Keratinocyte (primary cell): ENCODE results near the gene ZNF451. TPM values are rescaled to one million over a fixed set of nuclear protein-coding genes. Genes with fewer than 3 reads are reported as not detected.
"Not testable (repeated sequence)": the region's sequence is repeated elsewhere in the genome, so short reads cannot be mapped to it uniquely, and the experiment has no call there.

Experiments used
- DNase-seq: peaks from one replicate; pipeline ENCODE4 v3.0.0-alpha.2; 2011; ENCODE audit warnings: low read depth, missing footprints, low spot score
- FAIRE-seq: peaks from 2 replicates; lab custom pipeline; 2011; peaks lifted over from hg19 to GRCh38; lab: Jason Lieb, UNC
- H2AFZ ChIP-seq: 2 replicates; pipeline ENCODE4 v1.6.0; 2012; ENCODE audit warnings: low read length, control low read depth, inconsistent platforms; ENCODE audit not compliant: control insufficient read depth
- H3K27ac ChIP-seq: 2 replicates; pipeline ENCODE4 v1.5.1; 2011; ENCODE audit warnings: low read length; ENCODE audit not compliant: control insufficient read depth, insufficient read depth
- H3K27me3 ChIP-seq: 3 replicates; pipeline ENCODE4 v1.6.0; 2011; ENCODE audit warnings: low read length; ENCODE audit not compliant: control insufficient read depth, insufficient read depth; ENCODE audit errors: extremely low read depth
- H3K36me3 ChIP-seq, 2 experiments: 2 replicates in 1 of 2; 3 replicates in 1 of 2; pipeline ENCODE4 v1.5.1; 2011; ENCODE audit warnings: low read length in 2 of 2, mild to moderate bottlenecking in 1 of 2; ENCODE audit not compliant: control insufficient read depth in 2 of 2, insufficient read depth in 2 of 2; ENCODE audit errors: extremely low read depth in 1 of 2
- H3K4me1 ChIP-seq: 3 replicates; pipeline ENCODE4 v1.5.1; 2011; ENCODE audit warnings: low read length; ENCODE audit not compliant: control insufficient read depth, insufficient read depth; ENCODE audit errors: extremely low read depth
- H3K4me2 ChIP-seq: 3 replicates; pipeline ENCODE4 v1.6.0; 2011; ENCODE audit warnings: low read depth, low read length; ENCODE audit not compliant: control insufficient read depth, insufficient read depth; ENCODE audit errors: extremely low read depth
- H3K4me3 ChIP-seq, 3 experiments: fragments of 200-600 bp in 1 of 3; sonication (generic) in 1 of 3; 2 replicates in 2 of 3; 3 replicates in 1 of 3; pipeline ENCODE4 v1.5.1; 2011 to 2016; ENCODE audit warnings: low read length in 3 of 3, mild to moderate bottlenecking in 3 of 3, control low read depth in 2 of 3, inconsistent platforms in 1 of 3, low read depth in 1 of 3, mixed read lengths in 1 of 3, mixed run types in 1 of 3, moderate library complexity in 1 of 3; ENCODE audit not compliant: control insufficient read depth in 2 of 3, insufficient read depth in 2 of 3; ENCODE audit errors: extremely low read depth in 1 of 3
- H3K79me2 ChIP-seq: 2 replicates; pipeline ENCODE4 v1.6.0; 2012; ENCODE audit warnings: low read length; ENCODE audit not compliant: control insufficient read depth, insufficient read depth
- H3K9ac ChIP-seq: 3 replicates; pipeline ENCODE4 v1.6.0; 2011; ENCODE audit warnings: low read length; ENCODE audit not compliant: control insufficient read depth, insufficient read depth; ENCODE audit errors: extremely low read depth
- H3K9me1 ChIP-seq: 3 replicates; pipeline ENCODE4 v1.6.0; 2011; ENCODE audit warnings: low read length; ENCODE audit not compliant: control insufficient read depth, insufficient read depth; ENCODE audit errors: extremely low read depth
- H3K9me3 ChIP-seq: 2 replicates; pipeline ENCODE4 v1.5.1; 2012; ENCODE audit warnings: low read depth, low read length; ENCODE audit not compliant: control insufficient read depth
- H4K20me1 ChIP-seq: 3 replicates; pipeline ENCODE4 v1.6.0; 2011; ENCODE audit warnings: low read length; ENCODE audit not compliant: control insufficient read depth, insufficient read depth; ENCODE audit errors: extremely low read depth
- EZH2 ChIP-seq: IDR thresholded peaks from one replicate; pipeline ENCODE4 v1.6.1; 2012; ENCODE audit warnings: inconsistent platforms, mild to moderate bottlenecking, low read length, moderate library complexity
- dilution Hi-C: fragments of 300-500 bp; cut with MboI; formaldehyde crosslinking; loops from one replicate; pipeline ENCODE4 v1.7.0; 2020; ENCODE audit warnings: low sequenced_read_pairs; ENCODE audit not compliant: extremely low pct_ligation_motif_present
- polyA minus RNA-seq, 3 experiments: library from RNA; depleted of rRNA, polyadenylated mRNA; stranded (reverse); fragments of >200 nt; gene quantifications; 1 replicate in 1 of 3; 2 replicates in 1 of 3; 3 replicates in 1 of 3; pipeline ENCODE4 v1.2.3, GENCODE V29; 2011
- polyA plus RNA-seq, 5 experiments: library from polyadenylated mRNA; depleted of rRNA in 3 of 5; stranded (reverse) in 3 of 5; stranded (forward) in 1 of 5; unstranded in 1 of 5; fragments of >200 nt; gene quantifications; 1 replicate in 1 of 5; 2 replicates in 3 of 5; 3 replicates in 1 of 5; pipeline versions ENCODE4 v1.2.1 to v1.2.3, GENCODE V29; 2011 to 2012; ENCODE audit warnings: missing spikeins in 2 of 5, low read depth in 1 of 5, low replicate concordance in 1 of 5
- TF ChIP-seq, protein P1 (sequence below), 3 experiments: IDR thresholded peaks in 1 of 3; conservative IDR thresholded peaks in 1 of 3; optimal IDR thresholded peaks in 1 of 3; 2 replicates in 2 of 3; 3 replicates in 1 of 3; pipeline versions ENCODE3 to v1.5.1; 2011; ENCODE audit warnings: low read length in 3 of 3, mild to moderate bottlenecking in 3 of 3, moderate library complexity in 2 of 3, control low read depth in 1 of 3, inconsistent platforms in 1 of 3; ENCODE audit not compliant: insufficient read depth in 2 of 3; ENCODE audit errors: extremely low read depth in 1 of 3

ZNF451 gene, protein sequence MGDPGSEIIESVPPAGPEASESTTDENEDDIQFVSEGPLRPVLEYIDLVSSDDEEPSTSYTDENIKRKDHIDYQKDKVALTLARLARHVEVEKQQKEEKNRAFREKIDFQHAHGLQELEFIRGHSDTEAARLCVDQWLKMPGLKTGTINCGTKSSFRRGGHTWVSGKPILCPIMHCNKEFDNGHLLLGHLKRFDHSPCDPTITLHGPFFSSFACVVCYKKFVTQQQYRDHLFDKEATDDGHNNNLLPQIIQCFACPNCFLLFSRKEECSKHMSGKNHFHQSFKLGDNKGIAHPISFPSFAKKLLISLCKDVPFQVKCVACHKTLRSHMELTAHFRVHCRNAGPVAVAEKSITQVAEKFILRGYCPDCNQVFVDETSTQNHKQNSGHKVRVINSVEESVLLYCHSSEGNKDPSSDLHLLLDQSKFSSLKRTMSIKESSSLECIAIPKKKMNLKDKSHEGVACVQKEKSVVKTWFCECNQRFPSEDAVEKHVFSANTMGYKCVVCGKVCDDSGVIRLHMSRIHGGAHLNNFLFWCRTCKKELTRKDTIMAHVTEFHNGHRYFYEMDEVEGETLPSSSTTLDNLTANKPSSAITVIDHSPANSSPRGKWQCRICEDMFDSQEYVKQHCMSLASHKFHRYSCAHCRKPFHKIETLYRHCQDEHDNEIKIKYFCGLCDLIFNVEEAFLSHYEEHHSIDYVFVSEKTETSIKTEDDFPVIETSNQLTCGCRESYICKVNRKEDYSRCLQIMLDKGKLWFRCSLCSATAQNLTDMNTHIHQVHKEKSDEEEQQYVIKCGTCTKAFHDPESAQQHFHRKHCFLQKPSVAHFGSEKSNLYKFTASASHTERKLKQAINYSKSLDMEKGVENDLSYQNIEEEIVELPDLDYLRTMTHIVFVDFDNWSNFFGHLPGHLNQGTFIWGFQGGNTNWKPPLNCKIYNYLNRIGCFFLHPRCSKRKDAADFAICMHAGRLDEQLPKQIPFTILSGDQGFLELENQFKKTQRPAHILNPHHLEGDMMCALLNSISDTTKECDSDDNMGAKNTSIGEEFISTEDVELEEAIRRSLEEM
- polyA plus RNA-seq, result 22.1 to 32.1 TPM (median 26.1 TPM) in 3 replicates
- polyA plus RNA-seq (2011; ENCODE audit: low read depth), result 42.4 TPM
- polyA plus RNA-seq (2011; cell fraction: cytosol; rRNA removed), result 7.9 and 16.7 TPM in 2 replicates
- polyA plus RNA-seq (2011; cell fraction: nucleus; rRNA removed), result 38.7 and 51.7 TPM in 2 replicates
- polyA plus RNA-seq (2012; ENCODE audit: low replicate concordance), result 12.3 and 13.6 TPM in 2 replicates
- 21.9 to 92.5 TPM (median 66.7 TPM) in 3 replicates for polyA minus RNA-seq
- 28.8 TPM for polyA minus RNA-seq (2011; cell fraction: cytosol; rRNA and poly(A)+ RNA removed)
- polyA minus RNA-seq (2011; cell fraction: nucleus; rRNA and poly(A)+ RNA removed), result 93.3 and 176 TPM in 2 replicates

DNA sequence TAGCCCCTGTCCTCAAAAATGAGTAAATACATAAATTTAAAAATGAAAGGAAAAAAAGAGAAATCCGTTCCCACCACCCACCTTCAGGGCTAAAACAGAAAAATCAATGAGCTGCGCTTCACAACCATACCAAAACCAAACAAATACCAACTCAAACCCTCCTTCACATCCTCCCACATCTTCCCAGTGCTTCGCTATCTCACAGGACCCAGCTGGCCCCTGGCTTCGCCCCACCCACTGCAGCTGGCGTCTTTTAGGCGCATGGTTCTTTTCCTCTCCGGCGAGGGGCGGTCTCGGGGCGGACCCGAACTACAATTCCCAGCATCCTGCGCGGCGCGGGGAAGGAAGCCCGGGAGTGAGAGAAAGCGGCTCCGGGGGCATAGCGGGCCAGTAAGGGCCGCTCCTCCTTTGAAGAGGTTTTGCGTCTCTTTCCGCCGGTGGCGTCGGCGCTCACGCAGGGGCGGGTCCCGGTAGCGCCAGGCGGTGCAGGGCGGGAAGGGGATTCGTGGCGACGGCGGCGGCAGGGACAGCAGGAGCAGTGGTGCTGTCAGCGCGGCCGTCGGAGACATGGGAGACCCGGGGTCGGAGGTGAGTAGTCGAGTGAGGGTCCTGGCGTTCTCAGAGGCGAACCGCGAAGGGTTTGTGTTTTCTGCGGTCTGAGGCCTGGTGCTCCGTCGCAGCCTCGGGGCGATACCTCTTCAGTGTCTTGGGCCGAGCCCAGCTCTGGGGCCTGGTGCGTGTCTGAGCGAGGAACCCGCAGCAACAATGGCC is at the start of gene ZNF451:
Gene ZNF451, plus strand, starts transcription at position 502 of the 771 bp plus-strand sequence. Its CDS starts 66 bp downstream, at position 568.
- no peaks in the 10 kb centered on the region for H3K9me3 ChIP-seq
- no peak for FAIRE-seq

DNA sequence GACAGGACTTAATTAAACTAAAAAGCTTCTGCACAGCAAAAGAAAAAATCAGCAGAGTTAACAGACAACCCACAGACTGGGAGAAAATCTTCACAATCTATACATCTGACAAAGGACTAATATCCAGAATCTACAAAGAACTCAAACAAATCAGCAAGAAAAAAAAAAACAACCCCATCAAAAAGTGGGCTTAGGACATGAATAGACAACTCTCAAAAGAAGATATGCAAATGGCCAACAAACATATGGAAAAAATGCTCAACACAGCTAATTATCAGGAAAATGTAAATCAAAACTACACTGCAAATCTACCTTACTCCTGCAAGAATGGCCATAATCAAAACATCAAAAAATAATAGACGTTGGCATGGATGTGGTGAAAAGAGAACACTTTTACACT is 45.9 kb upstream of the ZNF451 start:
- H3K4me2 ChIP-seq, H3K27me3 ChIP-seq, H2AFZ ChIP-seq, dilution Hi-C loops, FAIRE-seq, H3K4me3 ChIP-seq, H3K27ac ChIP-seq, H3K9me3 ChIP-seq, H4K20me1 ChIP-seq, DNase-seq, H3K9me1 ChIP-seq, H3K36me3 ChIP-seq, H3K9ac ChIP-seq: not testable (repeated sequence)
- peaks cover 10% of the 10 kb centered on the region for H3K4me1 ChIP-seq
- H3K79me2 ChIP-seq, result peaks cover 11% of the 10 kb centered on the region

More for the DNA sequence above, at the start of gene ZNF451:
- peak within 1 kb of the TSS; percentile 83 for H3K9ac ChIP-seq
- peaks cover 29% of the 10 kb centered on the region for H3K4me1 ChIP-seq
- H3K4me2 ChIP-seq, result peak within 1 kb of the TSS; percentile 84
- no peak for TF ChIP-seq EZH2
- TF ChIP-seq, protein P1, sequence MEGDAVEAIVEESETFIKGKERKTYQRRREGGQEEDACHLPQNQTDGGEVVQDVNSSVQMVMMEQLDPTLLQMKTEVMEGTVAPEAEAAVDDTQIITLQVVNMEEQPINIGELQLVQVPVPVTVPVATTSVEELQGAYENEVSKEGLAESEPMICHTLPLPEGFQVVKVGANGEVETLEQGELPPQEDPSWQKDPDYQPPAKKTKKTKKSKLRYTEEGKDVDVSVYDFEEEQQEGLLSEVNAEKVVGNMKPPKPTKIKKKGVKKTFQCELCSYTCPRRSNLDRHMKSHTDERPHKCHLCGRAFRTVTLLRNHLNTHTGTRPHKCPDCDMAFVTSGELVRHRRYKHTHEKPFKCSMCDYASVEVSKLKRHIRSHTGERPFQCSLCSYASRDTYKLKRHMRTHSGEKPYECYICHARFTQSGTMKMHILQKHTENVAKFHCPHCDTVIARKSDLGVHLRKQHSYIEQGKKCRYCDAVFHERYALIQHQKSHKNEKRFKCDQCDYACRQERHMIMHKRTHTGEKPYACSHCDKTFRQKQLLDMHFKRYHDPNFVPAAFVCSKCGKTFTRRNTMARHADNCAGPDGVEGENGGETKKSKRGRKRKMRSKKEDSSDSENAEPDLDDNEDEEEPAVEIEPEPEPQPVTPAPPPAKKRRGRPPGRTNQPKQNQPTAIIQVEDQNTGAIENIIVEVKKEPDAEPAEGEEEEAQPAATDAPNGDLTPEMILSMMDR (optimal IDR thresholded peaks at IDR 0.05 in 1 of 3, IDR thresholded peaks at IDR 0.05 in 1 of 3, conservative IDR thresholded peaks at IDR 0.05 in 1 of 3; ENCODE audit: extremely low read depth in 1 of 3, insufficient read depth in 2 of 3, low read length in 3 of 3), result no peak
- no peaks in the 10 kb centered on the region for H3K9me1 ChIP-seq
- peak within 1 kb of the TSS; percentile 68 for H3K27ac ChIP-seq
- peaks cover 10% of the 10 kb centered on the region for H4K20me1 ChIP-seq
- peak within 1 kb of the TSS; percentile 84 for H2AFZ ChIP-seq
- peak; percentile 42 for DNase-seq
- peak within 1 kb of the TSS; percentile 61 to 74 (median 66) for H3K4me3 ChIP-seq
- peaks cover 2 to 16% of the 10 kb centered on the region in 2 experiments for H3K36me3 ChIP-seq
- H3K79me2 ChIP-seq, result peaks cover 36% of the 10 kb centered on the region
- H3K27me3 ChIP-seq, result no peaks in the 10 kb centered on the region
- dilution Hi-C loops, result no loop called here
